Measurements from ENCODE around the gene SLC24A3.

DNA sequence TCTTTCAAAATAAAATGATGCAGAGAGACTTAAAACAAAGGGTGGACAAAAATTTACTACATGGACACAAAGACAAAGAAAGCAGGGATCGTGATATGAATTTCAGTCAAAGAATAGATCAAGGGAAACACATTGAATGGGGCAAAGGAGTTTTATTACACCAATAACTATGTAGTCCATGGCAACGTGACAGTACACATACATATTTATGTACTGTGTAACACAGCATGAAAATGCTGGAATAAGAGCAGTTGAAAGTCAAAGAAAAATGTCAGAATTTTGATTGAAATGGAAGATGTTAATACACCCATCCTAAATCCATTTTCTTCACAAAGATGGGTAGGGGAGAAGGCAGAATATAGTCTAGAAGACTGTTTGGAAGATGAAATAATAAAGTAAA lies 536.2 kb downstream of the SLC24A3 start:
- TF ChIP-seq CTCF (conservative IDR thresholded peaks at IDR 0.05; ENCODE audit: low read depth, low read length), result no peak
- no peak for TF ChIP-seq EZH2 (IDR thresholded peaks at IDR 0.05; ENCODE audit: borderline replicate concordance, low read depth, low read length, poor library complexity, severe bottlenecking)
